Measurements from ENCODE around the gene OR5P2. TPM values are rescaled to one million over a fixed set of nuclear protein-coding genes. Genes with fewer than 3 reads are reported as not detected.

The OR5P2 gene
- total RNA-seq, 2 experiments from 2014 or later: not detected

DNA sequence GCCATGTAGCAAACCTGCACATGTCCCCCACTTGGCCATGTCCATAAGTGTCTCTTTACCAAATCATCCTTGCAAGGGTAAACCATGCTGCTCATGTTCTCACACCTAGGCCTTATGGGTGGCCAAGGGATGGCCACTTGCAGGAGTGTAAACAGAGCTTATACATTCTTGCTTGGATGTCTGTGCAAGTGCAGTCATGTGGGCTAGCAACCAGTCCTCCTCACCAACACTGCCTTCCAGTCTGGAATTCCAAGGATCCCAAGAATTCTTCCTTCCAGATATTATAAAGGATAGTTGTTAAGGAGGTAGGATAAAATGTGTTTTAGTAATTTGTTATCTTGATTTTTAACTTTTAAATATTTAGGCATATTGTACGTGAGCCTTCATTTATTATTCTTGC, 47.8 kb upstream of the OR5P2 start:
- ChIA-PET POLR2A (no interaction called here), CTCF (no interaction called here)
- H3K36me3 ChIP-seq (ENCODE audit: insufficient read depth, low read length): no peaks in the 10 kb centered on the region
- no peak overlapping the region for H3K4me3 Mint-ChIP-seq
- H3K9me3 Mint-ChIP-seq: no peaks in the 10 kb centered on the region
- DNase-seq (no peak), ATAC-seq (ENCODE audit: poor library complexity) (no peak)
- intact Hi-C loops (cut with DNase I, micrococcal nuclease): no loop called here
- H3K36me3 Mint-ChIP-seq (ENCODE audit: low read depth): no peaks in the 10 kb centered on the region
- no peaks in the 10 kb centered on the region for H3K9me3 ChIP-seq (ENCODE audit: control insufficient read depth in 1 of 2, insufficient read depth in 1 of 2, low read length in 2 of 2)
- H3K27me3 ChIP-seq (ENCODE audit: control insufficient read depth in 1 of 2, insufficient read depth in 2 of 2, low read length in 2 of 2): peaks cover 0 to 9% of the 10 kb centered on the region in 2 experiments
- no peaks in the 10 kb centered on the region for H3K4me1 ChIP-seq (ENCODE audit: insufficient read depth, low read length)
- H3K4me1 Mint-ChIP-seq (ENCODE audit: low read depth): no peaks in the 10 kb centered on the region
- H3K27me3 Mint-ChIP-seq: peaks cover 23% of the 10 kb centered on the region
- no peak overlapping the region for H3K27ac Mint-ChIP-seq
- H3K27ac ChIP-seq (ENCODE audit: low read depth in 1 of 2, low read length in 2 of 2): no peak overlapping the region
- TF ChIP-seq, protein P1, sequence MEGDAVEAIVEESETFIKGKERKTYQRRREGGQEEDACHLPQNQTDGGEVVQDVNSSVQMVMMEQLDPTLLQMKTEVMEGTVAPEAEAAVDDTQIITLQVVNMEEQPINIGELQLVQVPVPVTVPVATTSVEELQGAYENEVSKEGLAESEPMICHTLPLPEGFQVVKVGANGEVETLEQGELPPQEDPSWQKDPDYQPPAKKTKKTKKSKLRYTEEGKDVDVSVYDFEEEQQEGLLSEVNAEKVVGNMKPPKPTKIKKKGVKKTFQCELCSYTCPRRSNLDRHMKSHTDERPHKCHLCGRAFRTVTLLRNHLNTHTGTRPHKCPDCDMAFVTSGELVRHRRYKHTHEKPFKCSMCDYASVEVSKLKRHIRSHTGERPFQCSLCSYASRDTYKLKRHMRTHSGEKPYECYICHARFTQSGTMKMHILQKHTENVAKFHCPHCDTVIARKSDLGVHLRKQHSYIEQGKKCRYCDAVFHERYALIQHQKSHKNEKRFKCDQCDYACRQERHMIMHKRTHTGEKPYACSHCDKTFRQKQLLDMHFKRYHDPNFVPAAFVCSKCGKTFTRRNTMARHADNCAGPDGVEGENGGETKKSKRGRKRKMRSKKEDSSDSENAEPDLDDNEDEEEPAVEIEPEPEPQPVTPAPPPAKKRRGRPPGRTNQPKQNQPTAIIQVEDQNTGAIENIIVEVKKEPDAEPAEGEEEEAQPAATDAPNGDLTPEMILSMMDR (IDR thresholded peaks at IDR 0.05): no peak
- H3K4me3 ChIP-seq (ENCODE audit: low read length): no peak overlapping the region

DNA sequence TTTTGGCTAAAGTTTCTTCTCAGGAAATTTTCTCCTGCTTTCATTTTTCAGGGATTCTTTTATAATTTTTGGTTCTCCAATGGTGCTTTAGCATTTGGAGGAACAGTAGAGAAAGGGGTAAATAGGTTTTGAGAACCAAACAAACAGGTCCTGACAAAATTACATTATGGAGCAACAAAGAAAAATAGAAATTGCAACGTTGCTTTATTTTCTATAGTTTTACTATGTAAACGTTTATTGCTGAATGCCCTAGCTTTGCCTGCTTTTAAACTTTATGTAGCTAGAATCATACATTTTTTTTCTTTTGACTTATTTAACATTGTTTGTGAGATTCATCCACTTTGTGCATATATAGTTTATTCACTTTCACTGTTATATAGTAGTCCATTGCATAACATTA, 43.8 kb upstream of the OR5P2 start:
- Histone ChIP-seq H3K36me3 (ENCODE audit: insufficient read depth, low read length) (no peaks in the 10 kb centered on the region), H3K27me3 (ENCODE audit: control insufficient read depth in 1 of 2, insufficient read depth in 2 of 2, low read length in 2 of 2) (peaks cover 0 to 9% of the 10 kb centered on the region in 2 experiments), H3K9me3 (ENCODE audit: control insufficient read depth in 1 of 2, insufficient read depth in 1 of 2, low read length in 2 of 2) (no peaks in the 10 kb centered on the region), H3K4me1 (ENCODE audit: insufficient read depth, low read length) (no peaks in the 10 kb centered on the region), H3K4me3 (ENCODE audit: low read length) (no peak overlapping the region), H3K27ac (ENCODE audit: low read depth in 1 of 2, low read length in 2 of 2) (no peak overlapping the region)
- H3K36me3 Mint-ChIP-seq (ENCODE audit: low read depth): no peaks in the 10 kb centered on the region
- H3K27me3 Mint-ChIP-seq: peaks cover 28% of the 10 kb centered on the region
- H3K4me1 Mint-ChIP-seq (ENCODE audit: low read depth): no peaks in the 10 kb centered on the region
- no peak overlapping the region for H3K4me3 Mint-ChIP-seq
- DNase-seq (no peak), ATAC-seq (ENCODE audit: poor library complexity) (no peak)
- H3K9me3 Mint-ChIP-seq: no peaks in the 10 kb centered on the region
- POLR2A ChIA-PET: no interaction called here
- H3K27ac Mint-ChIP-seq: no peak overlapping the region
- intact Hi-C loops (cut with DNase I, micrococcal nuclease): no loop called here
- TF ChIP-seq, protein P1 (IDR thresholded peaks at IDR 0.05): no peak
- CTCF ChIA-PET: no interaction called here

DNA sequence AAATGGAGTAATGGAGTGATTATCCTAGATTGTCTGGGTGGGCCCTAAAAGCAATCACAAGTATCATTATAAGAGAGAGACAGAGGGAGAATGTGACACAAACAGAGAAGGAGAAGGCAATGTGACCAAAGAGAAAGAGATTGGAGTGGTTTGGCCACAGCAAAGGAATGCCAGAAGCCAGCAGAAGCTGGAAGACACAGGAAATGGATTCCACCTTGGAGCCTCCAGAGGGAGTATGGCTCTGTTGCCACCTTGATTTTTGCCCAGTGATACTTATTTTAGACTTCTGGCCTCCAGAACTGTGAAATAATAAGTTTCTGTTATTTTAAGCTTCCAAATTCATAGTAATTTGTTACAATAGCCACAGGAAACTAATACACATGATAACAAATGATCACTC, 36.8 kb upstream of the OR5P2 start:
- H3K36me3 ChIP-seq (ENCODE audit: insufficient read depth, low read length): no peaks in the 10 kb centered on the region
- ATAC-seq (ENCODE audit: poor library complexity): no peak
- TF ChIP-seq, protein P1 (IDR thresholded peaks at IDR 0.05): no peak
- no peaks in the 10 kb centered on the region for H3K4me1 Mint-ChIP-seq (ENCODE audit: low read depth)
- no peak for DNase-seq
- H3K9me3 Mint-ChIP-seq: no peaks in the 10 kb centered on the region
- CTCF ChIA-PET: interaction anchor here (0.7 kb wide), 1 partner anchor 1534 kb away, joined by 3 read pairs; no protein-coding TSS in a partner anchor
- H3K27ac ChIP-seq (ENCODE audit: low read depth in 1 of 2, low read length in 2 of 2): no peak overlapping the region
- peaks cover 22% of the 10 kb centered on the region for H3K27me3 Mint-ChIP-seq
- no peaks in the 10 kb centered on the region for H3K9me3 ChIP-seq (ENCODE audit: control insufficient read depth in 1 of 2, insufficient read depth in 1 of 2, low read length in 2 of 2)
- H3K4me3 Mint-ChIP-seq: no peak overlapping the region
- no peaks in the 10 kb centered on the region for H3K27me3 ChIP-seq (ENCODE audit: control insufficient read depth in 1 of 2, insufficient read depth in 2 of 2, low read length in 2 of 2)
- H3K4me1 ChIP-seq (ENCODE audit: insufficient read depth, low read length): no peaks in the 10 kb centered on the region
- POLR2A ChIA-PET: no interaction called here
- intact Hi-C loops (cut with DNase I, micrococcal nuclease): no loop called here
- no peaks in the 10 kb centered on the region for H3K36me3 Mint-ChIP-seq (ENCODE audit: low read depth)
- no peak overlapping the region for H3K4me3 ChIP-seq (ENCODE audit: low read length)
- H3K27ac Mint-ChIP-seq: no peak overlapping the region
